Measurements from ENCODE around the gene GGN.
"Not testable (repeated sequence)": the region's sequence is repeated elsewhere in the genome, so short reads cannot be mapped to it uniquely, and the experiment has no call there.

The GGN gene

GRCh38 chr19:38386300-38386970, 1.4 kb downstream of the GGN start:
- DNase-seq: no peak

GRCh38 chr19:38385804-38386257, 2.0 kb downstream of the GGN start:
- no peak for DNase-seq

- DNase-seq: no peak
These were observed 2.6 kb downstream of the GGN start for GRCh38 chr19:38385057-38385803.

GRCh38 chr19:38384209-38385027, 3.4 kb downstream of the GGN start:
- DNase-seq: no peak

DNA sequence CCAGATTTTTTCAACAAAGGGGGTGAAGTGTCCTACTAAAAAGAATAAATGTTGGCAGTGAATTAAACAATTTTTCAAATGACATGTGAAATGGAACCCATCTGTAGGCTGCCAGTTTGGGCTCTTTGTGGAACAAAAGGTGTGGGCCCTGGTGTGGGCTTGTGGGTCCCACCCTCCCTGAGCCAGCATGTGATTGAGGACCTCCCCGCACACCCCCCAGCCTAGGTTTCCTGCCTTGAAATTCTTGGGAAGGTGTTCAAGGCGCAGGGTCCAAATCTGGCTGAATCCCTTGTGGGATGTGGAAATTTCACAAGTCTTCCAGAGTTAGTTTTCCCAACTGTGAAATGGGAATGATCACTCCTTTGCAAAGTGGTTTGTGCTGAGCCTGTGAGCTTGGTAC, 4.1 kb downstream of the GGN start:
- DNase-seq: no peak

- no peak for DNase-seq
These were observed 4.7 kb downstream of the GGN start for GRCh38 chr19:38383184-38383583.

GRCh38 chr19:38381138-38381537, 6.7 kb downstream of the GGN start:
- DNase-seq: no peak

- no peak for DNase-seq
These were observed 9.0 kb downstream of the GGN start for GRCh38 chr19:38378866-38379265.

DNA sequence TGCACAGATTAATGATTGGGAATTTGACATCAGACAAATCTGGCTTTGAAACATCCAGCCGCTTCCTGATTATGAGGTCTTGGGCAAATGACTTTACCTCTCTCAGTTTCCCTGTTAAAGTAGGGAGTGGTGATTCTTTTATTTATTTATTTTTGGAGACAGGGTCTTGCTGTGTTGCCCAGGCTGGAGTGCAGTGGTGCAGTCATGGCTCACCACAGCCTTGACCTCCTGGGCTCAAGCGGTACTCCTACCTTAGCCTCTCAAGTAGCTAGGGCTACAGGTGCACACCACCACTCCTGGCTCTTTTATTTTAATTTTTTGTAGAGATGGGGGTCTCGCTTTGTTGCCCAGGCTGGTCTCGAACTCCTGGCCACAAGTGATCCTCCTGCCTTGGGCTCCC, 10.8 kb downstream of the GGN start:
- DNase-seq: no peak

- DNase-seq: no peak
These were observed 11.3 kb downstream of the GGN start for GRCh38 chr19:38376576-38376975.

DNA sequence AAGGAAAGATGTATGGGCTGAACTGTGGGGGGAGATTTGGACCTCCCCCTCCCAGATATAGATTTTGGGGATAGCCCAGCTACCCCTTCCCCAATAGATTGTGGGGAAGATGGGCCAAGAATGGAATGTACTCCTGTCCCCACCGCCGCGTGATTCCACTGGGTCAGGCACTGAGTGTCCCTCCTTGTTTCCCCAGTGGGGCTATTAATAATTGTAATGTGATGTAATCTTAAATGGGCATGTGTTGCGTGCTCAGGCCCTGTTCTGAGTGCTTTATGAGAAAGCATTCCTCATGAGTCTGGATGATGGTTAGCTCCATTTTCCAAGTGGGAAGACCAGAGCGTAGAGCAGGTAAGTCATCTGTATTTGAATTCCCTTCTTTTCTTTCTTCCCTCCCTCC, 12.1 kb downstream of the GGN start:
- DNase-seq: no peak

GRCh38 chr19:38375098-38375493, 12.7 kb downstream of the GGN start:
- no peak for DNase-seq

GRCh38 chr19:38374332-38375097, 13.3 kb downstream of the GGN start, which contains the start of gene PSMD8:
TSS of gene PSMD8 (plus strand) at chr19:38374571. CDS start at chr19:38374602, 31 bp downstream.
- DNase-seq: peak; percentile 99

- no peak for DNase-seq
These were observed 13.9 kb downstream of the GGN start for GRCh38 chr19:38373907-38374331.

DNA sequence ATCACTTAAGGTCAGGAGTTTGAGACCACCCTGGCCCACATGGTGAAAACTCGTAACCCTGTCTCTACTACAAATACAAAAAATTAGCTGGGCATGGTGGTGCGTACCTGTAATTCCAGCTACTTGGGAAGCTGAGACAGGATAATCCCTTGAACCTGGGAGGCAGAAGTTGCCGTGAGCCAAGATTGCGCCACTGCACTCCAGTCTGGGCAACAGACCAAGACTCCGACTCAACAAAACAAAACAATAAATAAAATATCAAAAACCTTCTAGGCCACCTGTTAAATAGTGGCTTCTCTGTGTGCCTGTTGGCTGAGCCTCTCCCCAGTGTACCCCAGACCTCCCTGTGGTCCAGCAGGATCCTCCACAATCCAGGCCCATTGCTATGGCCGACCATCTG, 16.8 kb downstream of the GGN start:
- no peak for DNase-seq

- no peak for DNase-seq
These were observed 17.5 kb downstream of the GGN start for GRCh38 chr19:38370299-38370698.

- DNase-seq: no peak
These were observed 18.2 kb downstream of the GGN start for GRCh38 chr19:38369584-38369983.

DNA sequence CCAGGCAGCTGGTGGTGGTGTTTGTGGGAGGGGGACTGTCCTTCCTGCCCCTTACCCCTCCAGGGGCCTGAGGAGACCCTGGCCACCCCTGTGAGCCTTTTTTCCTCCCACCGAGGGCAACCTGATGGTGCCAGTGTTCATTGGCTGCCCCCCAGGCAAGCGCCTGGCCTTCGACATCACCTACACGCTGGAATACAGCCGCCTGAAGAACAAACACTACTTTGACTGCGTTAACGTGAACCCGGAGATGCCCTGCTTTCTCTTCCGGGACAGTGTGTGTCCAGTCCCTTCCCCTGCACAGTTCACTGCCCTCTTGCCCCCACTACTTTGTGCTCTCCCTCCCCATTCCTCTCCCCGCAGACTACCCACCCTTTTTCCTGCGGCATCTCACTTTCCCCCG, 20.8 kb downstream of the GGN start:
- DNase-seq: no peak

DNA sequence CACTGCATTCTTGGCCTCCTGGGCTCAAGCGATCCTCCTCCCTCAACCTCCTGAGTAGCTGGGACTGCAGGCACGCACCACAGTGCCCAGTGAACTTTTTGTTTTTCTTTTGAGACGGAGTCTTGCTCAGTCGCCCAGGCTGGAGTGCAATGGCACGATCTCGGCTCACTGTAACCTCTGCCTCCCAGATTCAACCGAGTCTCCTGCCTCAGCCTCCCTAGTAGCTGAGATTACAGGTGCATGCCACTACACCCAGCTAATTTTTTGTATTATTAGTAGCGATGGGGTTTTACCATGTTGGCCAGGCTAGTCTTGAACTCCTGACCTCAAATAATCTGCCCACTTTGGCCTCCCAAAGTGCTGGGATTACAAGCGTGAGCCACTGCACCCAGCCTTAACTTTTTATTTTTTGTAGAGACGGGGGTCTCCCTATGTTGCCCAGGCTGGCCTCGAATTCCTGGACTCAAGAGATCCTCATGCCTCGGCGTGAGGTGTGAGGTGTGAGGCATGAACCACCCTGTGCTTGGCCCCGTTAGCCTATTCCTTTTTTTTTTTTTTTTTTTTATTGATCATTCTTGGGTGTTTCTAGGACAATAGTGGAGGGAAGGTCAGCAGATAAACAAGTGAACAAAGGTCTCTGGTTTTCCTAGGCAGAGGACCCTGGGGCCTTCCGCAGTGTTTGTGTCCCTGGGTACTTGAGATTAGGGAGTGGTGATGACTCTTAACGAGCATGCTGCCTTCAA, 24.7 kb downstream of the GGN start:
- DNase-seq: not testable (repeated sequence)

DNA sequence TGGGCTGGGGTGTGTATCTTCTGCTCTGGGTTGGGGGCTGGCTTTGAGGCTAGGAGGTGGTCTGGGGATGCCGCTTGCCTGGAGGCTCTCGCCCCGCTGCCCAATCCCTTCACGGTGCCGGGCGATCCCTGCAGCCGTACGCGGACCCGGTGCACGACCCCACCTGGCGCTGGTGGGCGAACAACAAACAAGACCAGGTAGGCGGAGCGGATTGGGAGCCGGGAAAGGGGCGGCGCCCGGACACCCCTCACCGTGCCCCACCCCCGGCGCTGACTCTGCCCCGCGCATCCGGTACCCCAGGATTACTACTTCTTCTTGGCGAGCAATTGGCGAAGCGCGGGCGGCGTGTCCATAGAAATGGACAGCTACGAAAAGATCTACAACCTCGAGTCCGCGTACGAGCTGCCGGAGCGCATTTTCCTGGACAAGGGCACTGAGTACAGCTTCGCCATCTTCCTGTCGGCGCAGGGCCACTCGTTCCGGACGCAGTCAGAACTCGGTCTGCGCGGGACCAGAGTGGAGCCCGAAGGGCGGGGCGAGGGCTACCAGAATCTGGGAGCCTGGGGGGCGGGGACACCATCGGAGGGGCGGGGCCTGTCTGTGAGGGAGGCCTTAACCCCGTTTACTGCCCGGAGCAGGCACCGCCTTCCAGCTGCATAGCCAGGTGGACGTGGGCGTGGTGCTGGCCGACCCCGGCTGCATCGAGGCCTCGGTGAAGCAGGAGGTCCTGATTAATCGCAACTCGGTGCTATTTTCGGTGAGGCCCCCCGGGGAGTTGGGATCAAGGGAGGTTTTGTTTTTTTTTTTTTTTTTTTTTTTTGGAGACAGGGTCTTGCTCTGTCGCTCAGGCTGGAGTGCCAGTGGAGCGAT, 25.5 kb downstream of the GGN start:
- peak; percentile 82 for DNase-seq

DNA sequence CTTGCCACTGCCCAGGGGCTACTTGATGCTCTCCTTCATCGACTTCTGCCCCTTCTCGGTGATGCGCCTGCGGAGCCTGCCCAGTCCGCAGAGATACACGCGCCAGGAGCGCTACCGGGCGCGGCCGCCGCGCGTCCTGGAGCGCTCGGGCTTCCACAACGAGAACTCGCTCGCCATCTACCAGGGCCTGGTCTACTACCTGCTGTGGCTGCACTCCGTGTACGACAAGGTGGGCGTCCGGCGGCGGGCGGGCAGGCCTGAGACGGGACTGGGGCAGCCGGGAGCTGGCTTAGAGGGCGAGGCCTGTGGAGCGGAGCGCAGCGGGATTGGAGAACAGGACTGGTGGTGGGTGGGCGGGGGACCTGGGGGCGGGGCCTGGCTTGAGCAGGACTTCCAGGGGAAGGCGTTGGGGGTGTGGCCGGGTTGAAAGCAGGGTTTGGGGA, 26.2 kb downstream of the GGN start:
- DNase-seq: peak; percentile 82
